22Rv1 (cell line): ENCODE measurements around the gene CYP39A1.

ENCODE experiments used
- CTCF ChIP-seq: fragments of 450-650 bp; IDR thresholded peaks from 2 replicates; pipeline ENCODE4 v1.5.1; 2017; ENCODE audit warnings: mild to moderate bottlenecking
- ZFX ChIP-seq: fragments of 450-650 bp; IDR thresholded peaks from 2 replicates; pipeline ENCODE4 v1.6.1; 2017; ENCODE audit warnings: antibody characterized with exemption, borderline replicate concordance

GRCh38 chr6:46563924-46564323 lies 88.7 kb downstream of the CYP39A1 start:
- TF ChIP-seq CTCF, result no peak
- TF ChIP-seq ZFX, result no peak
